HuH-7 (cell line): ENCODE measurements around the gene BLM.
"Not testable (repeated sequence)": the region's sequence is repeated elsewhere in the genome, so short reads cannot be mapped to it uniquely, and the experiment has no call there.

ENCODE experiments used
- DNase-seq: peaks from one replicate; pipeline ENCODE4 v3.0.0; 2011; ENCODE audit warnings: low spot score

Gene BLM

DNA sequence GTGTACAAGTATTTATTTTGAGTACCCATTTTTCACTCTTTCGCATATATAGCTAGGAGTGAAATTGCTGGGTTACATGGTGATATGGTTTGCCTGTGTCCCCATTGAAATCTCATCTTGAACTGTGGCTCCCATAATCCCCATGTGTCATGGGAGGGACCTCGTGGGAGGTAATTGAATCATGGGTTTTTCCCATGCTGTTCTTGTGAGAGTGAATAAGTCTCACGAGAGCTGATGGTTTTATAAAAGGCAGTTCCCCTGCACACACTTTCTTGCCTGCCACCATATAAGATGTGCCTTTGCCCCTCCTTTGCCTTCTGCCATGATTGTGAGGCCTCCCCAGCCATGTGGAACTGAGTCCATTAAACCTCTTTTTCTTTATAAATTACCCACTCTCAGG lies 23.4 kb downstream of the BLM start:
- DNase-seq = not testable (repeated sequence)

GRCh38 chr15:90742087-90742486 lies 24.9 kb downstream of the BLM start:
- DNase-seq = no peak

DNA sequence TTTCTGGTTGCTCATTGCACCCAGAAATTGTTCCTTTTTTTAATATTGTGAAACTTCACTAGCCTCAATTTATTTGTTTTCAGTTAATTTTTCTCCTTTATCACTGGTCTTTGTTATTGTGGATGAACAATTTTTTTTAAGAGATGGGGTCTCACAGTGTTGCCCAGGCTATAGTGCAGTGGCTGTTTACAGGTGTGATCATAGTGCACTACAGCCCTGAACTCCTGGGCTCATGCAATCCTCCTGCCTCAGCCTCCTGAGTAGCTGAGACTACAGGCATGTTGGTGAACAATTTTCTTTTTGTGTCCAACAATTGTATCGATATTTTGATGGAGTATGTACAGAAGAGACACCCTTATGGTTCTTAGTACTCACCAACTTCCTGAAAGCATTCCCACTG lies 26.3 kb downstream of the BLM start:
- DNase-seq = no peak

DNA sequence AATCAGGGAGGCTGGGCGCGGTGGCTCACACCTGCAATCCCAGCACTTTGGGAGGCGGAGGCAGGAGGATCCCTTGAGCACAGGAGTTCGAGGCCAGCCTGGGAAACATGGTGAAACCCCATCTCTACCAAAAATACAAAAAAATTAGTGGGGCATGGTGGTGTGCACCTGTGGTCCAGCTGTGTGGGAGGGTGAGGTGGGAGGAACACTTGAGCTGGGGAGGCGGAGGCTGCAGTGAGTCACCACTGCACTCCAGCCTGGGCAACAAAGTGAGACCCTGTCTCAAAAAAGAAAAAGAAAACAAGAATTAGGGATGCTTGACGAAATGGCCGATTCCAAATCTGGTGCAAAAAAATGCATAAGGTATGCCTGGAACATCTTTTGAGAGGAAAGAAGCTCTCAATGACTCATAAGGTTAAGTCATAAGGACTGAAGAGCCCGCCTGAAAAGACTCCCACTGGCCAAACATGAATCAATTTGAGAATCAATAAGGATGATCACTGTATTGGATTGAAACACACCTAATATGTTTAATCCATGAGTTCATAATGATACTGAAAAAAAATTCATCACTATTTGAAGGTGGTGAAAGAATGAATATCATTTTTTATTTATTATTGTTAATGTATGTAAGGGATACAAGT lies 27.7 kb downstream of the BLM start:
- DNase-seq = no peak

DNA sequence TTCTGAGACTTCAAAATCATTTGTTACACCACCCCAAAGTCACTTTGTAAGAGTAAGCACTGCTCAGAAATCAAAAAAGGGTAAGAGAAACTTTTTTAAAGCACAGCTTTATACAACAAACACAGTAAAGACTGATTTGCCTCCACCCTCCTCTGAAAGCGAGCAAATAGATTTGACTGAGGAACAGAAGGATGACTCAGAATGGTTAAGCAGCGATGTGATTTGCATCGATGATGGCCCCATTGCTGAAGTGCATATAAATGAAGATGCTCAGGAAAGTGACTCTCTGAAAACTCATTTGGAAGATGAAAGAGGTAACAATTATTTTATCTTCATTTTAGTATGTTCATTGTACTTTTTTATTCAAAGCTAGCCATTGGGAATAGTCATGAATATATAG lies 32.6 kb downstream of the BLM start:
- DNase-seq = no peak

GRCh38 chr15:90750186-90750585 lies 33.0 kb downstream of the BLM start:
- peak; percentile 28 for DNase-seq

DNA sequence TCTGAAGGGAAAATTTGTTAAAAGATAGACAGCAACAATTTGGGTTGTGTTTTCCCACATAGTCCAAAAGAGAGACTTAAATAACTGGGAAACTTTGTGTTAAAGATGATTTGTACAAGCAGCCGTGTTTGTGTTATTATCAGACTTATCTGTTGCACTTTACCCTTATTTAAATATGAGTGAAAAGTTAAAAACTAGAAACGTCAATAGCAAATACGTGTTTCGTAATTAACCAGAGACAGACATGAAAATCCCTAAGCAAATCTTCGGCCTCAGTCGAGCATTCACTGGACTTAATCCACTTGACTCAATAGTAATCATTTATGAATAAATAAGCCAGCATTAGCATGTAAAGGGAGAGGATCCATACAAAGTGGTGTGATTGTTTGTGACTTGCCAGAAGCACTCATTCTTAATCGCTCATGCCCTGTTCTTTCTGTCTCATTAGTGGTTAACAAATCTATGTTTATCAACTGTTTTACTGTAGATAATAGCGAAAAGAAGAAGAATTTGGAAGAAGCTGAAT lies 34.2 kb downstream of the BLM start:
- no peak for DNase-seq

DNA sequence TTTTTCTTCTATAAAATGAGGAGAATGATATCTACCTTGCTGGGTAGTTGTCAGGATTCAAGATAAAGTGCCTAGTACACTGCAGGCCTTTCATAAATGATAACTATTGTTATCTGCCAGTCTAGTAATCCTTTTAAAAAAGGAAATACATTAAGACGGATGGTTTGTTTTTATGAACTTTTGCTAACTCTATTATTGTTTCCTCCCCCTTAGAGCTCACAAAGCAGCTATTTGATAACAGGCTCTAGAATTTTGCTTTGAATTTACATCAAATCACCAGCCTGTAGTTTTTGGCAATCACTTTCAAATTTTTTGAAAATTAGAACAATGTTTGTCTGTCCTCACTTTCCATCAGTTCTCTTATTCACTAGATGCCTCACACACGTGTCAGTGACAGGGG lies 39.8 kb downstream of the BLM start:
- DNase-seq = no peak

GRCh38 chr15:90757461-90757860 lies 40.3 kb downstream of the BLM start:
- no peak for DNase-seq

DNA sequence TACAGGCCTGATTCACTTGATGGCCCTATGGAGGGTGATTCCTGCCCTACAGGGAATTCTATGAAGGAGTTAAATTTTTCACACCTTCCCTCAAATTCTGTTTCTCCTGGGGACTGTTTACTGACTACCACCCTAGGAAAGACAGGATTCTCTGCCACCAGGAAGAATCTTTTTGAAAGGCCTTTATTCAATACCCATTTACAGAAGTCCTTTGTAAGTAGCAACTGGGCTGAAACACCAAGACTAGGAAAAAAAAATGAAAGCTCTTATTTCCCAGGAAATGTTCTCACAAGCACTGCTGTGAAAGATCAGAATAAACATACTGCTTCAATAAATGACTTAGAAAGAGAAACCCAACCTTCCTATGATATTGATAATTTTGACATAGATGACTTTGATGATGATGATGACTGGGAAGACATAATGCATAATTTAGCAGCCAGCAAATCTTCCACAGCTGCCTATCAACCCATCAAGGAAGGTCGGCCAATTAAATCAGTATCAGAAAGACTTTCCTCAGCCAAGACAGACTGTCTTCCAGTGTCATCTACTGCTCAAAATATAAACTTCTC lies 43.6 kb downstream of the BLM start:
- DNase-seq = no peak

- DNase-seq = no peak
Observed at GRCh38 chr15:90761629-90762028, 44.5 kb downstream of the BLM start.

- no peak for DNase-seq
Observed at GRCh38 chr15:90762109-90762508, 45.0 kb downstream of the BLM start.

DNA sequence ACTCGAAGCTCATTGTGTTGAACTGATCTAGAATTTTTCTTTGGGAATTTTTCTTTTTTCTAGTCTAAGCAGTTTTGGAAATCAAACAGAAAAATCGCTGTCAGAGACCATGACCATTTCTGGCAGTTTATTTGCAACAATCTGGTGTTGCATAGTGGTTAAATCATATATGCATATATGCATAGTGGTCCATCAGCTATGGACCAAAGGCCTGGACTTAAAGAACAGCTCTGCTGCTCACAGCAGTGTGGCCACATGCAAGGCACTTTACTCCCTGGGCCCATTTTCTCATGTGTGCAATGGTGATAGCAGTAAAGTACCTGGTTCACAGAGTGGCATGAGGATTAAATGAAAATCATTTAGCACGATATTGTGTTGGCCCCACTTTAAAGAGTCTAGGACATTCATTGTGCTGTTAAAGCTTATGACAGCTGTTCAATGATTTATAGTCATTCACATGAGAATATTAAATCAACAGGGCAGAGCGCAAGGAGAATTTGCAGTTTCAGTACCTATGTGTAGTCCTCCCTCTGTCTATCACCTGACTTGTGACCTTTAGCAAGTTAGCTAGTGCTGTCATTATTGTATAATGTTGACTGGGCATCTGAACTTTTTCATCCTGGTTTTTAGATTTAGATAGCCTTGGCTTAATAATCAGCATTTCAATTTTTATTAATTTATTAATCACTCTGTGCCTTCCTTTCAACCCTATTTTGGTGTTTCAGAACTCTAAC lies 46.4 kb downstream of the BLM start:
- DNase-seq = no peak

DNA sequence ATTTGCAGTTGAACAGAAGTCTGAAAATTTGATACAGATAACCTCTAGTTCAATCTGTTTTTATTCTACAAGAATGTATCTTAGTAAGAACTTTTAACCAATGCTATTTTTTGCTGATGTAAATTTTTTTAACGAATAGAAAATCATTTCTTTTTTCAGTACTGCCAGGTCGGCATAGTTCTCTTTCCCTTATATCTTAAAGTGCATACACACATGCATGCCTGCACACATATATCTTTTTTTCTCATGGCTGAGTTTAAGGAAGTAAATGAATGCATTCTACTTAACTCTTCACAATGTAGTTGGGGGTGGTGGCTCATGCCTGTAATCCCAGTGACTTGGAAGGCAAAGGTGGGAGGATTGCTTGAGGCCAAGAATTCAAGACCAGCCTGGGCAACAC lies 48.4 kb downstream of the BLM start:
- DNase-seq = no peak

- no peak for DNase-seq
Observed at GRCh38 chr15:90765966-90766365, 48.8 kb downstream of the BLM start.

DNA sequence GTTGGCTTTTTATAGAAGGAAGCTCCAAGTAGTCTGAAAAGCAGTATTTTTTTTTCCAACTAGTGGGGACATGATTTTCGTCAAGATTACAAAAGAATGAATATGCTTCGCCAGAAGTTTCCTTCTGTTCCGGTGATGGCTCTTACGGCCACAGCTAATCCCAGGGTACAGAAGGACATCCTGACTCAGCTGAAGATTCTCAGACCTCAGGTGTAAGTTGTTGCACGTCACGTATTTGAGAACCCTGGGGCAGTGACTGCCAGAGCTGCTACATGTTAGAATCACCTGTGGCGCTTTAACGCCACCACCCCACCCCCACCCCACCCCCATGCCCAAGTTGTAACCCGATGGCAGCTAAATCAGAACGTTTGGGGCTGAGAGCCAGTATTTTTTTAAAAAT lies 52.2 kb downstream of the BLM start:
- DNase-seq = no peak

GRCh38 chr15:90773485-90773884 lies 56.3 kb downstream of the BLM start:
- DNase-seq = no peak

GRCh38 chr15:90774731-90775514 lies 57.8 kb downstream of the BLM start:
- no peak for DNase-seq

DNA sequence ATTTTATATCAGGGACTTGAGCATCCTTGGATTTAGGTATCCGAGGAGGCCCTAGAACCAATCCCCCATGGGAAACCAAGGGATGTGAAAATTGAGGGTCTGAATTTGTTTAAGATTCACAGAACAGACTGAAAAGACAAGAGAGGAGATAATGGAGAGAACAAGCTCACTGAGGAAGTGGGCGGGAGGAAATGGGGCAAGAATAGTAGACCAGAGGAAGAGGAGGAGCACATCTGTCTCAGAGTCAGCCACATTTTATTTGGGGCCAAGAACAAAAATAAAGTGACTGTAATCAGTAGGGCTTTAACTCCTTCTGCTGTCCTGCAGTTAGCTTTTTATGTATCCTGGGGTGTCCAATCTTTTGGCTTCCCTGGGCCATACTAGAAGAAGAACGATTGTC lies 63.8 kb downstream of the BLM start:
- no peak for DNase-seq

DNA sequence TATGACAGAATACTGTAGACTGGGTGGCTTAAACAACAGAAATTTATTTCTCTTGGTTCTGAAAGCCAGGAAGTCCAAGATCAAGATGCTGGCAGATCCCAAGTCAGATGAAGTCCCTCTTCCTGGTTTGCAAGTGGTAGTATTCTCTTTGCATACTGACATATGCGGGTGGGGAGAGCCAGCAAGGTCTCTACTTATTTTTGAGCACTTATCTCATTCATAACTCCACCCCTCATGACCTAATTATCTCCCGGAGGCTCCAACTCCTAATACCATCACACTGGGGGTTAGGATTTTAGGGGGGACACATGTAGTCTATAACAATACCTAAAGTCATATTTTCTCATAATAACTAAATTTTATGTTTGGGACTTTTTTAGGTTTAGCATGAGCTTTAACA lies 65.3 kb downstream of the BLM start:
- DNase-seq = no peak

DNA sequence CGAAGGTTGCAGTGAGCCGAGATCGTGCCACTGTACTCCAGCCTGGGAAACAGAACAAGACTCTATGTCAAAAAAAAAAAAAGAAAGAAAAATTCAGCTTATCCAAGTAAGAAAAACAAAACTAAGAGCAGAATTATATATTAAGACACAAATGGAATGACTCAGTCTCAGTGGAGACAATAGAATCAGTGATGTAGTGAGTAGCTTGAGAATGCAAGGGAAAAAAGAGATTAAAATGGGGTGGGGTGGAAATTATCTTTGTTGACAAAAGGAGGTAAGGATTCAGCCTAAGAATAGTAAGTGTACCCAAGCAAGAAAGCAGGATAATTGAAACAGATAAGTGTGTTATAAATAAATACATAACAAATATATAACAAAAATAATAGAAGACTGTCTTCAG lies 70.7 kb downstream of the BLM start:
- DNase-seq = no peak

GRCh38 chr15:90789462-90789861 lies 72.3 kb downstream of the BLM start:
- no peak for DNase-seq

- no peak for DNase-seq
Observed at GRCh38 chr15:90790057-90790456, 72.9 kb downstream of the BLM start.
